Measurements from ENCODE around the gene ASIP.

Gene ASIP

GRCh38 chr20:34312544-34313217, 71.5 kb downstream of the ASIP start:
- DNase-seq = peak; percentile 87

GRCh38 chr20:34315236-34315635, 74.0 kb downstream of the ASIP start:
- DNase-seq = no peak

GRCh38 chr20:34316196-34316814, 75.1 kb downstream of the ASIP start:
- DNase-seq = no peak
